Uterus (tissue), 4 donors: ENCODE measurements around the gene RBM41. TPM values are rescaled to one million over a fixed set of nuclear protein-coding genes. Genes with fewer than 3 reads are reported as not detected.

Experiments used
- DNase-seq, 2 donors: peaks; one replicate each; pipeline ENCODE4 v3.0.0-alpha.2; 2019 to 2020
- H3K27ac ChIP-seq, 2 donors: fragments of 200-600 bp; sonication (generic); 1 replicate in 1 of 2; 2 replicates in 1 of 2; pipeline ENCODE4 v1.5.1; 2016 to 2018
- H3K27me3 ChIP-seq, 2 donors: fragments of 200-600 bp; sonication (generic); one replicate each; pipeline ENCODE4 v1.5.1; 2018 to 2019; ENCODE audit warnings: control low read depth in 1 of 2
- H3K36me3 ChIP-seq, 2 donors: fragments of 200-600 bp; sonication (generic); one replicate each; pipeline ENCODE4 v1.5.1; 2019; ENCODE audit warnings: control low read depth in 1 of 2
- H3K4me1 ChIP-seq, 2 donors: fragments of 200-600 bp; sonication (generic); one replicate each; pipeline ENCODE4 v1.5.1; 2018 to 2019; ENCODE audit warnings: control low read depth in 1 of 2
- H3K4me3 ChIP-seq, 2 donors: fragments of 200-600 bp; sonication (generic); 1 replicate in 1 of 2; 2 replicates in 1 of 2; pipeline ENCODE4 v1.5.1; 2018 to 2019; ENCODE audit warnings: mild to moderate bottlenecking in 1 of 2
- H3K9me3 ChIP-seq, 2 donors: fragments of 200-600 bp; sonication (generic); one replicate each; pipeline ENCODE4 v1.5.1; 2019; ENCODE audit warnings: control low read depth in 1 of 2
- CTCF ChIP-seq, 4 experiments: fragments of 200-600 bp in 2 of 4; fragments of 450-650 bp in 2 of 4; sonication (generic) in 2 of 4; IDR thresholded peaks; one replicate each; pipeline ENCODE4 v1.5.1; 2016 to 2019; ENCODE audit warnings: antibody characterized with exemption in 4 of 4, mild to moderate bottlenecking in 2 of 4, moderate library complexity in 1 of 4
- POLR2A ChIP-seq, 2 donors: fragments of 450-650 bp; IDR thresholded peaks; one replicate each; pipeline ENCODE4 v1.6.1; 2016; ENCODE audit warnings: antibody characterized with exemption in 2 of 2, mild to moderate bottlenecking in 1 of 2, moderate library complexity in 1 of 2
- intact Hi-C: fragments of 100-400 bp; cut with DNase I; formaldehyde crosslinking; loops from one replicate; pipeline ENCODE4 v1.15.1; 2023; ENCODE audit warnings: low total_unique reads
- total RNA-seq, 4 donors: library from RNA; depleted of rRNA in 3 of 4; stranded (reverse); fragments of >200 nt in 3 of 4; gene quantifications; one replicate each; pipeline versions ENCODE4 v1.1.0 to v1.2.4, GENCODE V29; 2014 to 2023
- donor health status: DM: yes; HTN: yes; CAD: no.

Gene RBM41
- total RNA-seq, 4 donors from 2014 or later, result 13.5 to 115 (median 24.5) TPM

GRCh38 chrX:107154787-107155620 lies 36.4 kb upstream of the RBM41 start:
- Histone ChIP-seq H3K36me3 (no peaks in the 10 kb centered on the region), H3K9me3 (no peaks in the 10 kb centered on the region), H3K4me3 (no peak overlapping the region), H3K27me3 (no peaks in the 10 kb centered on the region), H3K27ac (no peak overlapping the region), H3K4me1 (no peaks in the 10 kb centered on the region)
- TF ChIP-seq POLR2A (IDR thresholded peaks at IDR 0.05) (no peak), CTCF (IDR thresholded peaks at IDR 0.05) (no peak)
- intact Hi-C loops, result no loop called here
- no peak for DNase-seq

GRCh38 chrX:107153005-107153404 lies 34.4 kb upstream of the RBM41 start:
- Histone ChIP-seq H3K36me3 (no peaks in the 10 kb centered on the region), H3K27me3 (no peaks in the 10 kb centered on the region), H3K9me3 (no peaks in the 10 kb centered on the region), H3K27ac (no peak overlapping the region), H3K4me1 (no peaks in the 10 kb centered on the region), H3K4me3 (no peak overlapping the region)
- intact Hi-C loops, result no loop called here
- no peak for DNase-seq
- no peak for TF ChIP-seq POLR2A (IDR thresholded peaks at IDR 0.05)
- TF ChIP-seq CTCF (IDR thresholded peaks at IDR 0.05), result no peak

- TF ChIP-seq POLR2A (IDR thresholded peaks at IDR 0.05), result no peak
- no peak for TF ChIP-seq CTCF (IDR thresholded peaks at IDR 0.05)
- Histone ChIP-seq H3K4me1 (no peaks in the 10 kb centered on the region), H3K27me3 (peaks cover 0 to 4% of the 10 kb centered on the region in 2 donors), H3K4me3 (no peak overlapping the region), H3K9me3 (no peaks in the 10 kb centered on the region), H3K27ac (no peak overlapping the region), H3K36me3 (no peaks in the 10 kb centered on the region)
- DNase-seq, result no peak
- intact Hi-C loops, result no loop called here
These were observed 28.0 kb upstream of the RBM41 start for GRCh38 chrX:107146670-107147069.

- Histone ChIP-seq H3K4me1 (no peaks in the 10 kb centered on the region), H3K9me3 (no peaks in the 10 kb centered on the region), H3K27me3 (no peaks in the 10 kb centered on the region), H3K36me3 (no peaks in the 10 kb centered on the region), H3K27ac (no peak overlapping the region), H3K4me3 (no peak overlapping the region)
- no peak for TF ChIP-seq POLR2A (IDR thresholded peaks at IDR 0.05)
- intact Hi-C loops, result no loop called here
- no peak for DNase-seq
These were observed 17.3 kb upstream of the RBM41 start for GRCh38 chrX:107135965-107136307.

- DNase-seq, result no peak
- Histone ChIP-seq H3K36me3 (no peaks in the 10 kb centered on the region), H3K27ac (no peak overlapping the region), H3K4me1 (no peaks in the 10 kb centered on the region), H3K4me3 (no peak overlapping the region), H3K9me3 (no peaks in the 10 kb centered on the region), H3K27me3 (no peaks in the 10 kb centered on the region)
- TF ChIP-seq CTCF (IDR thresholded peaks at IDR 0.05) (no peak), POLR2A (IDR thresholded peaks at IDR 0.05) (no peak)
- intact Hi-C loops, result no loop called here
These were observed 16.7 kb upstream of the RBM41 start for GRCh38 chrX:107135049-107135964.
